Measurements from ENCODE around the gene BRWD1. TPM values are rescaled to one million over a fixed set of nuclear protein-coding genes. Genes with fewer than 3 reads are reported as not detected.

BRWD1 gene
- total RNA-seq, 2 donors from 2014 or later: 43.2 to 83.8 TPM

GRCh38 chr21:39150316-39150715, 163.1 kb downstream of the BRWD1 start:
- intact Hi-C loops (cut with DNase I): no loop called here
- WGBS: 95% methylated on average over 6 of the region's 6 CpGs
- H3K27ac ChIP-seq: no peak overlapping the region
- no peak for DNase-seq (ENCODE audit: low spot score)
- H3K4me3 ChIP-seq: no peak overlapping the region
- no peaks in the 10 kb centered on the region for H3K27me3 ChIP-seq (replicated peaks; ENCODE audit: insufficient read depth)
- no peak for TF ChIP-seq CTCF (IDR thresholded peaks at IDR 0.05)
- no peak for TF ChIP-seq POLR2AphosphoS5 (IDR thresholded peaks at IDR 0.05)
- no peak for TF ChIP-seq POLR2A (IDR thresholded peaks at IDR 0.05)
- no peaks in the 10 kb centered on the region for H3K36me3 ChIP-seq
- H3K4me1 ChIP-seq (replicated peaks): no peaks in the 10 kb centered on the region
- no peaks in the 10 kb centered on the region for H3K9me3 ChIP-seq

- no peak for TF ChIP-seq CTCF (IDR thresholded peaks at IDR 0.05)
- no peak for TF ChIP-seq POLR2AphosphoS5 (IDR thresholded peaks at IDR 0.05)
- no peak for TF ChIP-seq POLR2A (IDR thresholded peaks at IDR 0.05)
- no peaks in the 10 kb centered on the region for H3K9me3 ChIP-seq
- no peaks in the 10 kb centered on the region for H3K4me1 ChIP-seq (replicated peaks)
- H3K4me3 ChIP-seq: no peak overlapping the region
- no peak for DNase-seq (ENCODE audit: low spot score)
- H3K27ac ChIP-seq: no peak overlapping the region
- intact Hi-C loops (cut with DNase I): no loop called here
- H3K27me3 ChIP-seq (replicated peaks; ENCODE audit: insufficient read depth): no peaks in the 10 kb centered on the region
- H3K36me3 ChIP-seq: no peaks in the 10 kb centered on the region
These were observed 163.6 kb downstream of the BRWD1 start for GRCh38 chr21:39149882-39150281.

GRCh38 chr21:39148975-39149374, 164.5 kb downstream of the BRWD1 start:
- no peak for DNase-seq (ENCODE audit: low spot score)
- Histone ChIP-seq H3K27ac (no peak overlapping the region), H3K4me1 (replicated peaks) (no peaks in the 10 kb centered on the region), H3K36me3 (no peaks in the 10 kb centered on the region), H3K9me3 (no peaks in the 10 kb centered on the region), H3K27me3 (replicated peaks; ENCODE audit: insufficient read depth) (no peaks in the 10 kb centered on the region), H3K4me3 (no peak overlapping the region)
- WGBS: 86% methylated on average over 2 of the region's 2 CpGs
- intact Hi-C loops (cut with DNase I): no loop called here
- TF ChIP-seq CTCF (IDR thresholded peaks at IDR 0.05): no peak
- TF ChIP-seq POLR2AphosphoS5 (IDR thresholded peaks at IDR 0.05): no peak
- no peak for TF ChIP-seq POLR2A (IDR thresholded peaks at IDR 0.05)

- DNase-seq (ENCODE audit: low spot score): no peak
- Histone ChIP-seq H3K36me3 (no peaks in the 10 kb centered on the region), H3K4me1 (replicated peaks) (no peaks in the 10 kb centered on the region), H3K4me3 (no peak overlapping the region), H3K27ac (no peak overlapping the region), H3K9me3 (no peaks in the 10 kb centered on the region), H3K27me3 (replicated peaks; ENCODE audit: insufficient read depth) (no peaks in the 10 kb centered on the region)
- WGBS: 85% methylated on average over 3 of the region's 3 CpGs
- TF ChIP-seq POLR2A (IDR thresholded peaks at IDR 0.05) (no peak), CTCF (IDR thresholded peaks at IDR 0.05) (no peak), POLR2AphosphoS5 (IDR thresholded peaks at IDR 0.05) (no peak)
- intact Hi-C loops (cut with DNase I): no loop called here
These were observed 169.2 kb downstream of the BRWD1 start for GRCh38 chr21:39144191-39144590.

- H3K27ac ChIP-seq: no peak overlapping the region
- no peaks in the 10 kb centered on the region for H3K27me3 ChIP-seq (replicated peaks; ENCODE audit: insufficient read depth)
- H3K4me1 ChIP-seq (replicated peaks): peaks cover 2% of the 10 kb centered on the region
- TF ChIP-seq POLR2AphosphoS5 (IDR thresholded peaks at IDR 0.05) (no peak), CTCF (IDR thresholded peaks at IDR 0.05) (no peak), POLR2A (IDR thresholded peaks at IDR 0.05) (no peak)
- no peak overlapping the region for H3K4me3 ChIP-seq
- 93% methylated on average over 3 of the region's 3 CpGs for WGBS
- no peaks in the 10 kb centered on the region for H3K9me3 ChIP-seq
- H3K36me3 ChIP-seq: no peaks in the 10 kb centered on the region
- intact Hi-C loops (cut with DNase I): no loop called here
- no peak for DNase-seq (ENCODE audit: low spot score)
These were observed 170.5 kb downstream of the BRWD1 start for GRCh38 chr21:39142972-39143371.
